ENCODE results near the gene WHAMM.
A peak's percentile ranks its signal among the peaks of the same experiment; 100 is the strongest.
"Not testable (repeated sequence)": the region's sequence is repeated elsewhere in the genome, so short reads cannot be mapped to it uniquely, and the experiment has no call there.

The WHAMM gene

DNA sequence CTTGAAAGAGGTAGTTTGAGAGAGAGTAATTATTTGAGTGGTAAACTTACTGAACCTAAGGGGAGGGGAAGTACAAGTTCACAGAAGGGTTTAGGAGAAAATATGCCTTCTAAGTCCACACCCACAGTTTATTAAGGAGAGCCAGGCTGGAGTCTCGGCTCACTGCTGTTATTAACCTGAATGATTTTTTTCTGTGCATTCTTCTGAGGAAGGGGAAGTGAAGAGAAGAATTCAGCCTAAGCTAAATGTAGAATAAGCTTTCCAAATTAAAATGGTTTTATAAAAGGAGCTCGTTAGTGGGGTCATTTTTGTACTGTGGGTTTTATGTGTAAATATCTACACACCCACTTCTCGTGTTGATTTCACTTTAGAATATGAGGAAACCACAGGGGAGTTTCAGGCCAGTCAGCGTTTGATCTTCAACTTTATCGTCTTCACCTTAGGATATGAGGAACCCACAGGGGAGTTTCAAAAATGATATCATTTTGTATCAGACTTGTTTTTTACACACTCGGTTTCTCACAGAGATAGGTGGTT is 1.5 kb downstream of the WHAMM start:
- peak; percentile 69 for DNase-seq (ENCODE audit: low spot score)
- Mint-ChIP-seq H3K27me3 (ENCODE audit: low read depth) (peaks cover 13% of the 10 kb centered on the region), H3K36me3 (ENCODE audit: low read depth) (peaks cover 40% of the 10 kb centered on the region), H3K9me3 (no peaks in the 10 kb centered on the region), H3K4me1 (ENCODE audit: low read depth) (peaks cover 21% of the 10 kb centered on the region), H3K4me3 (peak overlapping the region; percentile 96), H3K27ac (peak overlapping the region; percentile 96)

DNA sequence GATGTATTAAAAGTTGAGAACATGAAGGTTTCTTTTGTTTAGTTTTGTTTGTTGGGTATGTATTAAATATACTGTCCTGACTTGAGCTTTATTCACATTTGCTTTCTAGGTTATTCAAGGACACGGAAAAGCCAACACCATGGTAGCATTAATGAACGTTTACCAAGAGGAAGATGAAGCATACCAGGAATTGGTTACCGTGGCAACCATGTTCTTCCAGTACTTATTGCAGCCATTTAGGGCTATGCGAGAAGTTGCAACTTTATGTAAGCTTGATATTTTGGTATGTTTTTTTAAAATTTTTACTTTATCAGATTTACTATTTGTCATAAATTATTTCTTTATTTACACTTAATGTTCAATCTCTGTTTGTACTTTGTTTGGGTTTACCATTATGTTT is 3.6 kb downstream of the WHAMM start:
- no peak for DNase-seq (ENCODE audit: low spot score)
- Mint-ChIP-seq H3K27me3 (ENCODE audit: low read depth) (peaks cover 2% of the 10 kb centered on the region), H3K4me1 (ENCODE audit: low read depth) (peaks cover 21% of the 10 kb centered on the region), H3K36me3 (ENCODE audit: low read depth) (peaks cover 54% of the 10 kb centered on the region), H3K27ac (no peak overlapping the region), H3K4me3 (no peak overlapping the region), H3K9me3 (no peaks in the 10 kb centered on the region)

DNA sequence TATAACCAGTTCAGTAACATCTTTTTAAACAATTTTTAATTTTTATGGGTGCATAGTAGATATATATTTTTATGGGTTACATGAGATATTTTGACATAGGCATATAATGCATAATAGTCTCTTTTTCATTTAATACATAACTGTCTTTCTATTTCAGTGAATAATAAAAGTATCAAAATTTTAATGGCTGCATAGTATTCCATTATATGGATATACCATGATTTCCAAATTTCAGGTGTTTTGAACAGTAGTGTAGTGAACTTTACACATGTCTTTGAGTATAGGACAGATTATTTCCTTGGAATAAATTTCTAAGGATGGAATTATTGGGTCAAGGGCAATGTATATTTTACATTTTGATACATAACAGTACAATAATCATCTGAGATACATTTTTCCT is 10.7 kb downstream of the WHAMM start:
- H3K9me3 Mint-ChIP-seq, result no peaks in the 10 kb centered on the region
- H3K36me3 Mint-ChIP-seq (ENCODE audit: low read depth), result peaks cover 62% of the 10 kb centered on the region
- no peak for DNase-seq (ENCODE audit: low spot score)
- no peak overlapping the region for H3K27ac Mint-ChIP-seq
- H3K27me3 Mint-ChIP-seq (ENCODE audit: low read depth), result no peaks in the 10 kb centered on the region
- no peak overlapping the region for H3K4me3 Mint-ChIP-seq
- peaks cover 1% of the 10 kb centered on the region for H3K4me1 Mint-ChIP-seq (ENCODE audit: low read depth)

DNA sequence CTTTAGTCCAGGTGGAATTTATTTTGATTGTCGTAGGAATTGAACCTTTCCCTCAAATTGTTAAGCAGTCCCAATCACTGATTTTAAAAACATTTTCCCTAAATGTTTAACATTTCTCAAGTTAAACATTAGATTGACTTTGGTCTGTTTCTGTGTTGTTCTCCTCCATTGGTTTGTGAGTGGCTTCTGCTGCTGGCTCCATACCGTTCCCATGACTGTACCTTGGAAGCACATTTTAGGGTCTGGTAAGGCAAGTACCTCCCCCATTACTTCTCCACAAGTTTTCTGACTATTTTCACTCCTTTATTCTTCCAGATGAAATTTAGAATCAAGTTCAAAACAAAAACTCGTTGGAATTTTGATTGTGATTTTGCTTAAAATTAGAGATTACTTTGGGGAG is 12.0 kb downstream of the WHAMM start:
- DNase-seq (ENCODE audit: low spot score); H3K27ac Mint-ChIP-seq; H3K4me1 Mint-ChIP-seq (ENCODE audit: low read depth); H3K4me3 Mint-ChIP-seq; H3K9me3 Mint-ChIP-seq; H3K27me3 Mint-ChIP-seq (ENCODE audit: low read depth): not testable (repeated sequence)
- H3K36me3 Mint-ChIP-seq (ENCODE audit: low read depth), result peaks cover 61% of the 10 kb centered on the region

DNA sequence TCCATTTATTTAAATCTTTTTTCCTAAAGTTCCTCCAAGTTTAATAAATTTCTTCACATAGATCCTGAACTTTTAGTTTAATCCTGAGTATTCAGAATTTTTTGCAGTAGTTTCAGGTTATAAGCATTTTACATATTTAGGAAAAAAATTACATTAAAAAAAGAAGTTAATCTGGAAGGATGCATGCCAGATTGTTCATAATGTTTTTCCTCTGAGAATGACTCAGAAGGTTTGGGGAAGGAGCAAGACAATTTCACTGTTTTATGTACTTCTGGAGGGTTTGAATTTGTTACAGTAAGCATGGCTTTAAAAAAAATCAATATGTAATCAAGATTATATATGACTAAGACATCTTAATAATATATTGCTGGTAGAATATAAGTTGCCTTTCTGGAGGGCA is 12.4 kb downstream of the WHAMM start:
- H3K4me3 Mint-ChIP-seq; DNase-seq (ENCODE audit: low spot score); H3K4me1 Mint-ChIP-seq (ENCODE audit: low read depth); H3K27ac Mint-ChIP-seq; H3K9me3 Mint-ChIP-seq; H3K27me3 Mint-ChIP-seq (ENCODE audit: low read depth): not testable (repeated sequence)
- H3K36me3 Mint-ChIP-seq (ENCODE audit: low read depth), result peaks cover 61% of the 10 kb centered on the region

DNA sequence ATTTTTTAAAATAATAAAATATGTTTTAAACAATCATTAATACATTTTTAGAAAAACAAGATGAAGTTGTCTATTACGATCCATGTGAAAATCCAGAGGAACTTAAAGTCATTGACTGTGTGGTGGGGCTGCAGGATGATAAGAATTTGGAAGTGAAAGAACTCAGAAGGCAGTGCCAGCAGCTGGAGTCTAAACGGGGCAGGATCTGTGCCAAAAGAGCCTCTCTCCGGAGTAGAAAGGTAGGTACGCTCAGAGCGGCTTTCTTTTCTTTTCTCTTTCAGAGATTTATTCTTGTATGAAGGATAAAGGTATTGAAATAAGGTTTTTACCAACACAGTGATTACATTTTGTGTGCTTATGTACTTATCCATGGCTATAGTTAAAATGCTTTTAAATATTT is 13.6 kb downstream of the WHAMM start:
- Mint-ChIP-seq H3K4me3 (no peak overlapping the region), H3K9me3 (no peaks in the 10 kb centered on the region), H3K27me3 (ENCODE audit: low read depth) (no peaks in the 10 kb centered on the region), H3K27ac (no peak overlapping the region), H3K36me3 (ENCODE audit: low read depth) (peaks cover 66% of the 10 kb centered on the region), H3K4me1 (ENCODE audit: low read depth) (peaks cover 6% of the 10 kb centered on the region)
- DNase-seq (ENCODE audit: low spot score), result no peak

DNA sequence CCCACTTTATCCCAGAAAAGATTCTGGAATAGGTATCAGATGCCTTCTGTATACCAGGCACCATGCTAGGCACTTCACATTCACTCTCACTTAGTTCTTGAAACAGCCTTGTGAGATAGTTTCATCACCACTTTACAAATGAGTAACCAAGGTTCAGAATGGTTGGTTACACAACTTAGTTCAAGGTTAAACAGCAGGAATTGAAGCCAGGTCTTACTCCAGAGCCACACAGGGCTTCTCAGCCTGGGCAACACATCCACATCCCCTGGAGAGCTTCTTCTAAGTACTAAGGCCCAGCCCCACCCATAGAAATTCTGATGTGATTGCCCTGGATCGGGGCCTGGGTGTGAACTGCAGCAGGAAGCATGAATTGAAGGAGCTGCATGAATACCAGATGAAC is 18.6 kb downstream of the WHAMM start:
- Mint-ChIP-seq H3K4me1 (ENCODE audit: low read depth) (peaks cover 39% of the 10 kb centered on the region), H3K27ac (no peak overlapping the region), H3K27me3 (ENCODE audit: low read depth) (no peaks in the 10 kb centered on the region), H3K4me3 (no peak overlapping the region), H3K9me3 (no peaks in the 10 kb centered on the region), H3K36me3 (ENCODE audit: low read depth) (peaks cover 74% of the 10 kb centered on the region)
- DNase-seq (ENCODE audit: low spot score), result no peak

DNA sequence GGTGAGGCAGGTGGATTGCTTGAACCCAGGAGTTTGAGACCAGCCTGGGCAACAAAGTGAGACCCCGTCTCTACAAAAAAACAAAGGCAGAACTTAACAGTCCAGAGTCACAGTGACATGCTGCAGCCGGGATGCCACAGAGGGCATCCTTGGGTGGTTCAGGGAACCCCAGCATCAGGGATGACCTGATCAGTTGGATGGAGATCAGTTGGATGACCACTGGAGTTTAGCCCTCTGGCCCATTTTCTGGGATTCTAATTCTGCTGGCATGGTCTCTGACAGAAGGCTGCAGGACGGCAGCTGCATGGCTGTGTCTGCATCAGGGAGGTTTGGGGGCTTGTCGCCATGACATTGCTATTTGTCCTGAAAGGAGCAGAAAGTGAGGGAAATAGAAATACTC is 19.8 kb downstream of the WHAMM start:
- H3K4me3 Mint-ChIP-seq, result no peak overlapping the region
- no peaks in the 10 kb centered on the region for H3K9me3 Mint-ChIP-seq
- H3K36me3 Mint-ChIP-seq (ENCODE audit: low read depth), result peaks cover 83% of the 10 kb centered on the region
- H3K27ac Mint-ChIP-seq, result no peak overlapping the region
- peaks cover 43% of the 10 kb centered on the region for H3K4me1 Mint-ChIP-seq (ENCODE audit: low read depth)
- H3K27me3 Mint-ChIP-seq (ENCODE audit: low read depth), result no peaks in the 10 kb centered on the region
- no peak for DNase-seq (ENCODE audit: low spot score)

DNA sequence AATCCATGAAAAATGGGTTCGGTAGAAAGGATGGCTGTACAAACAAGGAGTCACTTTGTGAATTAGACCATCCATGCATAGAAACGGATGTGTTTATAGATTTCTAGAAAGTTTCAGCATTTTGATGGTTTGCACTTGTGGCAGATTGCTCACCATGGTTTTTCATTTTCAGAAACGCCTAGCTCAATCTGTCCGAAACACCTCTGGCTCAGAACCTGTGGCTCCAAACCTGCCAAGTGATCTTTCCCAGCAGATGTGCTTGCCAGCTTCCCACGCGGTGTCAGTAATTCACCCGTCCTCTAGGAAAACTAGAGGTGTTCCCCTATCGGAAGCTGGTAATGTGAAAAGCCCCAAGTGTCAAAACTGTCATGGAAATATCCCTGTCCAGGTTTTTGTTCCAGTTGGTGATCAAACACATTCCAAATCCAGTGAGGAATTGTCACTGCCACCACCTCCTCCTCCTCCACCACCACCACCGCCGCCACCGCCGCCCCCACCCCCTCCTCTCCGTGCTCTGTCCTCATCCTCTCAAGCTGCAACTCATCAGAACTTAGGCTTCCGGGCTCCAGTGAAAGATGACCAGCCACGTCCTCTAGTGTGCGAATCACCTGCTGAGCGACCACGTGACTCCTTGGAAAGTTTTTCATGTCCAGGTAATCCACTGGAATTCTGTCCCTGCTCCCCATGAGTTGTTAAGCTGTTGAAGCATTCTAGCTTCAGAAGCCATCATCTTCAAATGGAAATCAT is 21.2 kb downstream of the WHAMM start:
- Mint-ChIP-seq H3K27me3 (ENCODE audit: low read depth) (no peaks in the 10 kb centered on the region), H3K4me1 (ENCODE audit: low read depth) (peaks cover 43% of the 10 kb centered on the region), H3K36me3 (ENCODE audit: low read depth) (peaks cover 89% of the 10 kb centered on the region), H3K4me3 (peak overlapping the region; percentile 29), H3K9me3 (no peaks in the 10 kb centered on the region), H3K27ac (peak overlapping the region; percentile 41)
- DNase-seq (ENCODE audit: low spot score), result no peak

DNA sequence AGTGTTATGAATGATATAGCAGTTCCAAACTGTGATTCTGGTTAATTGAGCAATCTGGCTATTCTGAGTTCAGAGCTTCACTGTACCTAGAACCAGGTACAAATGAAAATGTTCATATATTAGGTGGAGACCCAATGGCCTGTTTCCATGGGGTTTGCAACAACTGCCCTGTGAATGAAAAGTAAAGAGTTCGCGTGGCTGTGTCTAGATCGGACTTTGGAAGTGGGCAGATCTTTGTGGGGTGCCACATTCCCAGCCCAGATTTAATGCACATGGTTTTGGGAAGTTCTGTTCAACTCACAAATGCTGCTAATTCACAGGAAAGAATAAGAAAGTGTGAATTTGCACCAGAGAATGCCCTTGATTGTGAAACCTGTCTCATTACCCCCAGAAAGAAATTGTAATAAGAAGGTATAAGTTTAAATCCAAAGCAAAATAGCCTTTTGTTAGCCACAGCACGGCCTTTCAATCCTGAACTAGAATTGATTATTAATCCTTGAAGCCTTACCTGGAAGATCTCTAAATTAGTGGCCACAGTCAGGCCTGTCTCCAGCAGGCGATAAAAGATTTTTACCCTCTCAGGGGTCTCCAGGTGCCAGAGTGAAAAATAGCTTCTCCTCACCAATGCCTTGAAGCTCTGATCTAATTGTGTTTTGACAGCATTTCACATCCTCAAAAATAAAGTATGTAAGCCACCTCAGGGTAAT is 22.6 kb downstream of the WHAMM start:
- no peaks in the 10 kb centered on the region for H3K9me3 Mint-ChIP-seq
- no peaks in the 10 kb centered on the region for H3K27me3 Mint-ChIP-seq (ENCODE audit: low read depth)
- peak overlapping the region; percentile 77 for H3K4me3 Mint-ChIP-seq
- H3K36me3 Mint-ChIP-seq (ENCODE audit: low read depth), result peaks cover 90% of the 10 kb centered on the region
- H3K27ac Mint-ChIP-seq, result peak overlapping the region; percentile 97
- DNase-seq (ENCODE audit: low spot score), result no peak
- peaks cover 41% of the 10 kb centered on the region for H3K4me1 Mint-ChIP-seq (ENCODE audit: low read depth)

DNA sequence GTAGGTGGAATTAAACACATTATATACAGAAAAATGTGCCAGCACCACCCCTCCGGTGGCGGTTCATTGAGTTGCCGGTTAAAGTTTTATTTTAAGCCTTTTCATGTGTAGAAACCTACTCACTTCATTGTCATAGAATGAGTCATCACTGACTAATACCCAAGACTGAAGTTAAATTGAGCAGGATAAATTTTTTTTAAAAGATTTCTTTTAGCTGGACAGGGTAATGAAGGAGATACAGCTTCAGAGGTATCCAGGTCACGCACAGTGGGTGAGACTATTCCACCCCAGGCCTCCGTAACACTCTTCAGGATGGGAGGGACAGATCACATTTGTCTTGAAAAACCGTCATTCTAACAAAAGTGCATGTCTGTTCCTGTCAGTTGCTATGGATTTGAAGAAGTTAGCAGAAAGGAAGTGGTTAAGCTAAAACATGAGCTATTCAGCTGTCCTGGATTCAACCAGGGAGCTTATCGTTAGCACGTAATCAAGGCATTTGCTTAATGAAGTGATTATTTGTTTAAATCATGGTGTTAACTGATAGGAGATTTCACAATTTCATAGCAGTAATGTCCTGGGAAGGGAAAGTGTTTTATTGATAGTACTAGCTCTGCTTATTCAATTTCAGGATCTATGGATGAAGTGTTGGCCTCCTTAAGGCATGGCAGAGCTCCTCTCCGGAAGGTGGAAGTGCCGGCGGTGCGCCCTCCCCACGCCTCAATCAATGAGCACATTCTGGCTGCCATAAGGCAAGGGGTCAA is 23.4 kb downstream of the WHAMM start:
- H3K4me3 Mint-ChIP-seq, result peak overlapping the region; percentile 77
- no peaks in the 10 kb centered on the region for H3K9me3 Mint-ChIP-seq
- H3K4me1 Mint-ChIP-seq (ENCODE audit: low read depth), result peaks cover 41% of the 10 kb centered on the region
- H3K36me3 Mint-ChIP-seq (ENCODE audit: low read depth), result peaks cover 90% of the 10 kb centered on the region
- DNase-seq (ENCODE audit: low spot score), result peak; percentile 60
- peak overlapping the region; percentile 97 for H3K27ac Mint-ChIP-seq
- H3K27me3 Mint-ChIP-seq (ENCODE audit: low read depth), result no peaks in the 10 kb centered on the region

DNA sequence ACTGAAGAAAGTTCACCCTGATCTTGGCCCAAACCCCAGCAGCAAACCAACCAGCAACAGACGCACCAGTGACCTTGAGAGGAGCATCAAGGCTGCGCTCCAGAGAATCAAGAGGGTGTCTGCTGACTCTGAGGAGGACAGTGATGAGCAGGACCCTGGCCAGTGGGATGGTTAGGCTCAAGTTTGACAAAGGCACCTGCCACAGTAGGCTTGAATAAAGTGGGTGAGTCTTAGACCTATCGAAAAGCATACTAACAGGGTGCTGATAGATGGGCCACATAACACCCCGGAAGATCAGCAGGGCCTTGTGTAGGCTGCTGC is 23.9 kb downstream of the WHAMM start:
- H3K36me3 Mint-ChIP-seq (ENCODE audit: low read depth), result peaks cover 90% of the 10 kb centered on the region
- H3K9me3 Mint-ChIP-seq, result no peaks in the 10 kb centered on the region
- peak overlapping the region; percentile 97 for H3K27ac Mint-ChIP-seq
- H3K27me3 Mint-ChIP-seq (ENCODE audit: low read depth), result no peaks in the 10 kb centered on the region
- H3K4me1 Mint-ChIP-seq (ENCODE audit: low read depth), result peaks cover 35% of the 10 kb centered on the region
- no peak for DNase-seq (ENCODE audit: low spot score)
- H3K4me3 Mint-ChIP-seq, result peak overlapping the region; percentile 77

DNA sequence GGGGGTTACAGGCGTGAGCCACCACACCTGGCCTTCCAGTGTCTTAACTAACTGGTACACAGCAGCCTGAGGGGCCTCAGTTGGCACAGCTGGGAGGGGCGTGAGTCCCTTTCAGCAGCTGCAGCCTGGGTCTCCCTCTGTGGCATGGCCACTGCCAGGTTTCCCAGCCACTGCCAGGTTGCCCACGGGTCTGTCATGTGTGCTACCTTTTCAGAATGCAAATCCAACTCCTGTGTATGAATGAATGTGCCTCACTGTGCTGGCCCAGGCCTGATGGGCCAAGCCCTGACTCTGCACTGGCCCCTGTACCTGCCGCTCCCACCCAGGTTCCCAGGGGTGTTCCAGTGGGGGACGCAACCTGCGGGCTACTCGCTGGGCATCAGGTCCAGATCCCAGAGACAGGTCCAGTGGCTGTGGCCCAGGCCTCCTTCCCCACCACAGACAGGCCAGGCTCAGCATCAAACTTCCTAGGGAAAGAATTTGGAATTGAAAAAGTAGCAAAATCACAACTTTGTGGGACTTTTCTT is 26.0 kb downstream of the WHAMM start:
- peaks cover 88% of the 10 kb centered on the region for H3K36me3 Mint-ChIP-seq (ENCODE audit: low read depth)
- H3K4me3 Mint-ChIP-seq, result no peak overlapping the region
- no peaks in the 10 kb centered on the region for H3K27me3 Mint-ChIP-seq (ENCODE audit: low read depth)
- peaks cover 5% of the 10 kb centered on the region for H3K9me3 Mint-ChIP-seq
- no peak overlapping the region for H3K27ac Mint-ChIP-seq
- H3K4me1 Mint-ChIP-seq (ENCODE audit: low read depth), result peaks cover 28% of the 10 kb centered on the region
- no peak for DNase-seq (ENCODE audit: low spot score)

All from T-helper 2 cell treated with Interferon-gamma antibody and Interleukin-4, amounts not matched to agents 5 μg/mL and 100 μg/mL, for 36 hours (primary cell).